ENCODE measurements around the gene CACNG5.

The CACNG5 gene

GRCh38 chr17:66898536-66898935 lies 63.6 kb downstream of the CACNG5 start:
- no peak for ATAC-seq
- no peak for TF ChIP-seq PATZ1 (CRISPR knock-in tag; IDR thresholded peaks at IDR 0.05; ENCODE audit: borderline replicate concordance)
- no peak for TF ChIP-seq ZNF8 (CRISPR knock-in tag; IDR thresholded peaks at IDR 0.05)
- TF ChIP-seq ESRRG (CRISPR knock-in tag; IDR thresholded peaks at IDR 0.05): no peak
- no peak for TF ChIP-seq GLIS3 (CRISPR knock-in tag; IDR thresholded peaks at IDR 0.05)
- TF ChIP-seq TSHZ2 (CRISPR knock-in tag; IDR thresholded peaks at IDR 0.05): no peak
- TF ChIP-seq BACH2 (CRISPR knock-in tag; IDR thresholded peaks at IDR 0.05; ENCODE audit: borderline replicate concordance): no peak
- TF ChIP-seq ZNF70 (CRISPR knock-in tag; IDR thresholded peaks at IDR 0.05): no peak
- TF ChIP-seq CSRNP3 (CRISPR knock-in tag; IDR thresholded peaks at IDR 0.05): no peak
- TF ChIP-seq TOX (CRISPR knock-in tag; IDR thresholded peaks at IDR 0.05; ENCODE audit: borderline replicate concordance): no peak
- no peak for TF ChIP-seq ZC3H10 (CRISPR knock-in tag; IDR thresholded peaks at IDR 0.05)

GRCh38 chr17:66900126-66901010 lies 65.5 kb downstream of the CACNG5 start:
- peak; percentile 63 for ATAC-seq

More at GRCh38 chr17:66900126-66901010, 65.5 kb downstream of the CACNG5 start:
- TF ChIP-seq PATZ1 (CRISPR knock-in tag; IDR thresholded peaks at IDR 0.05; ENCODE audit: borderline replicate concordance): no peak
- TF ChIP-seq TSHZ2 (CRISPR knock-in tag; IDR thresholded peaks at IDR 0.05): no peak
- no peak for TF ChIP-seq ESRRG (CRISPR knock-in tag; IDR thresholded peaks at IDR 0.05)
- TF ChIP-seq ZNF565 (CRISPR knock-in tag; conservative IDR thresholded peaks at IDR 0.05; ENCODE audit: low read depth): no peak
- TF ChIP-seq CREB5 (CRISPR knock-in tag; IDR thresholded peaks at IDR 0.05; ENCODE audit: low read depth): no peak
- no peak for TF ChIP-seq SNAI2 (CRISPR knock-in tag; IDR thresholded peaks at IDR 0.05)
- no peak for TF ChIP-seq CSDC2 (CRISPR knock-in tag; IDR thresholded peaks at IDR 0.05)
- TF ChIP-seq ZNF8 (CRISPR knock-in tag; IDR thresholded peaks at IDR 0.05): no peak
- no peak for TF ChIP-seq POU6F1 (CRISPR knock-in tag; IDR thresholded peaks at IDR 0.05; ENCODE audit: borderline replicate concordance, low read depth)
- no peak for TF ChIP-seq TOX (CRISPR knock-in tag; IDR thresholded peaks at IDR 0.05; ENCODE audit: borderline replicate concordance)
- TF ChIP-seq ZNF70 (CRISPR knock-in tag; IDR thresholded peaks at IDR 0.05): no peak
- no peak for TF ChIP-seq RARB (CRISPR knock-in tag; IDR thresholded peaks at IDR 0.05)

All from SK-N-SH treated with all-trans-retinoic acid at 6 μM for 48 hours (cell line).